Keratinocyte (primary cell): ENCODE results near the gene WTAP. TPM values are rescaled to one million over a fixed set of nuclear protein-coding genes. Genes with fewer than 3 reads are reported as not detected.

Source experiments
- DNase-seq: peaks from one replicate; pipeline ENCODE4 v3.0.0-alpha.2; 2011; ENCODE audit warnings: low read depth, missing footprints, low spot score
- FAIRE-seq: peaks from 2 replicates; lab custom pipeline; 2011; peaks lifted over from hg19 to GRCh38; lab: Jason Lieb, UNC
- H2AFZ ChIP-seq: 2 replicates; pipeline ENCODE4 v1.6.0; 2012; ENCODE audit warnings: low read length, control low read depth, inconsistent platforms; ENCODE audit not compliant: control insufficient read depth
- H3K27ac ChIP-seq: 2 replicates; pipeline ENCODE4 v1.5.1; 2011; ENCODE audit warnings: low read length; ENCODE audit not compliant: control insufficient read depth, insufficient read depth
- H3K27me3 ChIP-seq: 3 replicates; pipeline ENCODE4 v1.6.0; 2011; ENCODE audit warnings: low read length; ENCODE audit not compliant: control insufficient read depth, insufficient read depth; ENCODE audit errors: extremely low read depth
- H3K36me3 ChIP-seq, 2 experiments: 2 replicates in 1 of 2; 3 replicates in 1 of 2; pipeline ENCODE4 v1.5.1; 2011; ENCODE audit warnings: low read length in 2 of 2, mild to moderate bottlenecking in 1 of 2; ENCODE audit not compliant: control insufficient read depth in 2 of 2, insufficient read depth in 2 of 2; ENCODE audit errors: extremely low read depth in 1 of 2
- H3K4me1 ChIP-seq: 3 replicates; pipeline ENCODE4 v1.5.1; 2011; ENCODE audit warnings: low read length; ENCODE audit not compliant: control insufficient read depth, insufficient read depth; ENCODE audit errors: extremely low read depth
- H3K4me2 ChIP-seq: 3 replicates; pipeline ENCODE4 v1.6.0; 2011; ENCODE audit warnings: low read depth, low read length; ENCODE audit not compliant: control insufficient read depth, insufficient read depth; ENCODE audit errors: extremely low read depth
- H3K4me3 ChIP-seq, 3 experiments: fragments of 200-600 bp in 1 of 3; sonication (generic) in 1 of 3; 2 replicates in 2 of 3; 3 replicates in 1 of 3; pipeline ENCODE4 v1.5.1; 2011 to 2016; ENCODE audit warnings: low read length in 3 of 3, mild to moderate bottlenecking in 3 of 3, control low read depth in 2 of 3, inconsistent platforms in 1 of 3, low read depth in 1 of 3, mixed read lengths in 1 of 3, mixed run types in 1 of 3, moderate library complexity in 1 of 3; ENCODE audit not compliant: control insufficient read depth in 2 of 3, insufficient read depth in 2 of 3; ENCODE audit errors: extremely low read depth in 1 of 3
- H3K79me2 ChIP-seq: 2 replicates; pipeline ENCODE4 v1.6.0; 2012; ENCODE audit warnings: low read length; ENCODE audit not compliant: control insufficient read depth, insufficient read depth
- H3K9ac ChIP-seq: 3 replicates; pipeline ENCODE4 v1.6.0; 2011; ENCODE audit warnings: low read length; ENCODE audit not compliant: control insufficient read depth, insufficient read depth; ENCODE audit errors: extremely low read depth
- H3K9me1 ChIP-seq: 3 replicates; pipeline ENCODE4 v1.6.0; 2011; ENCODE audit warnings: low read length; ENCODE audit not compliant: control insufficient read depth, insufficient read depth; ENCODE audit errors: extremely low read depth
- H3K9me3 ChIP-seq: 2 replicates; pipeline ENCODE4 v1.5.1; 2012; ENCODE audit warnings: low read depth, low read length; ENCODE audit not compliant: control insufficient read depth
- H4K20me1 ChIP-seq: 3 replicates; pipeline ENCODE4 v1.6.0; 2011; ENCODE audit warnings: low read length; ENCODE audit not compliant: control insufficient read depth, insufficient read depth; ENCODE audit errors: extremely low read depth
- CTCF ChIP-seq, 3 experiments: IDR thresholded peaks in 1 of 3; conservative IDR thresholded peaks in 1 of 3; optimal IDR thresholded peaks in 1 of 3; 2 replicates in 2 of 3; 3 replicates in 1 of 3; pipeline versions ENCODE3 to v1.5.1; 2011; ENCODE audit warnings: low read length in 3 of 3, mild to moderate bottlenecking in 3 of 3, moderate library complexity in 2 of 3, control low read depth in 1 of 3, inconsistent platforms in 1 of 3; ENCODE audit not compliant: insufficient read depth in 2 of 3; ENCODE audit errors: extremely low read depth in 1 of 3
- EZH2 ChIP-seq: IDR thresholded peaks from one replicate; pipeline ENCODE4 v1.6.1; 2012; ENCODE audit warnings: inconsistent platforms, mild to moderate bottlenecking, low read length, moderate library complexity
- dilution Hi-C: fragments of 300-500 bp; cut with MboI; formaldehyde crosslinking; loops from one replicate; pipeline ENCODE4 v1.7.0; 2020; ENCODE audit warnings: low sequenced_read_pairs; ENCODE audit not compliant: extremely low pct_ligation_motif_present
- polyA plus RNA-seq, 5 experiments: library from polyadenylated mRNA; depleted of rRNA in 3 of 5; stranded (reverse) in 3 of 5; stranded (forward) in 1 of 5; unstranded in 1 of 5; fragments of >200 nt; gene quantifications; 1 replicate in 1 of 5; 2 replicates in 3 of 5; 3 replicates in 1 of 5; pipeline versions ENCODE4 v1.2.1 to v1.2.3, GENCODE V29; 2011 to 2012; ENCODE audit warnings: missing spikeins in 2 of 5, low read depth in 1 of 5, low replicate concordance in 1 of 5

The WTAP gene
- polyA plus RNA-seq, 1 donor (not counting 4 experiments of a cell fraction or from before 2014, with no cell fraction given), result 40.2 TPM

DNA sequence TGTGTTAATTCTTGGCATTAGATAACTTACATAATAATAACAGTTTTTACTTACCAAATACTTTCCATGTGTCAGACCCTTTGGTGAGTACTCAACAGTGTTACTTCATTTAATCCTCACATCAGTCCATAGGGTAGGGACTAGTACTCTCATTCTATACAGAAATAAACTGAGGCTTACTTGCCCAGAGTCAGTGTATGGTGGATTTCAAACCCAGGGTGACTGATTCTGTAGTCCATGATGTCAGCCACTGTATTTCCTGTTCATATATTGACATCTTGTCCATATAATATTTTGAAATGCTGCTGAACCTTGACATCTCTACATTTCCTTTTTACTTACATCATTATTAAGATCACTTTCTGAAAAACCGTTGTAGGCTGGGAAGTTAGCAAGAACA is 70.2 kb downstream of the WTAP start:
- dilution Hi-C loops, result no loop called here
- peaks cover 25% of the 10 kb centered on the region for H3K79me2 ChIP-seq
- TF ChIP-seq CTCF (optimal IDR thresholded peaks at IDR 0.05 in 1 of 3, IDR thresholded peaks at IDR 0.05 in 1 of 3, conservative IDR thresholded peaks at IDR 0.05 in 1 of 3; ENCODE audit: extremely low read depth in 1 of 3, insufficient read depth in 2 of 3, low read length in 3 of 3), result no peak
- no peak for TF ChIP-seq EZH2
- no peak overlapping the region for H3K27ac ChIP-seq
- no peaks in the 10 kb centered on the region for H3K9me3 ChIP-seq
- H3K9ac ChIP-seq, result no peak overlapping the region
- no peaks in the 10 kb centered on the region for H4K20me1 ChIP-seq
- H3K4me2 ChIP-seq, result no peak overlapping the region
- H3K4me3 ChIP-seq, result no peak overlapping the region
- DNase-seq, result no peak
- H3K4me1 ChIP-seq, result no peaks in the 10 kb centered on the region
- H3K36me3 ChIP-seq, result peaks cover 5 to 17% of the 10 kb centered on the region in 2 experiments
- no peaks in the 10 kb centered on the region for H3K27me3 ChIP-seq
- no peaks in the 10 kb centered on the region for H3K9me1 ChIP-seq
- H2AFZ ChIP-seq, result no peak overlapping the region
- FAIRE-seq, result no peak

DNA sequence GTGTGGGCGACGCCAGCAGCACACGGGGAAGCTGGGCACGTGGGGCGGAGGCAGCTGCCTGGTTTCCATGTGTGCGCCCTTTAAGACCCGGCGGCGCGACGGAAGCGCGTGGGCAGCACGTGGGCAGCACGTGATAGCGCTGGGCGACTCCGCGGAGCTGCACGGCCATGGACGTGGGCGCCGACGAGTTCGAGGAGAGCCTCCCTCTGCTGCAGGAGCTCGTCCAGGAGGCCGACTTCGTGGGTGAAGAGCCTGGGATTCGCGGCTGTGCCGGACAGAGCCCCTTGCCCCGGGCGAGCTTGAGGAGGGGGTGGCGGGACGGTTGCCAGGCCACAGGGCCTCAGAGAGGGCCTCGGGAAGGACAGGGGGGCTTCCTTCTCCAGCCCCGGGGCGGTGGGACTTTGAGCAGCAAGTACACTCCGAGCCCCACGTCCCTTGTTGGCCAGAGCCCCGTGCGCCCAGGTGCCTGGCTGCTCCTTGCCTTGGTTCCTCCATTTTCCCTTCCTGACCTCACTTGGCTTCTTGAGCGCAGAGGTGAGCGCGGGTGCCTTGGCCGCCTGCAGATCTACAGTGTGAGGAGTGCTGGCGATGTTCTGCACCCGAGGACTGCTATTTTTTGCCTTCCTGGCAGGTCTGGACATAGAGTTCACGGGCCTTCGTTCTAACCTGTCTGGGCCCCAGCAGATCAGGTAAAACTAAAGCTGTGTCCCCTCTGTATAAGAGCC is 73.0 kb downstream of the WTAP start, which contains the start of gene PNLDC1:
Gene PNLDC1 (plus strand): TSS at position 136 of the 725 bp plus-strand sequence. CDS start 32 bp downstream, at position 168.
- Histone ChIP-seq H4K20me1 (no peaks in the 10 kb centered on the region), H2AFZ (no peak within 1 kb of the TSS), H3K4me1 (no peaks in the 10 kb centered on the region), H3K4me3 (no peak within 1 kb of the TSS), H3K9ac (no peak within 1 kb of the TSS), H3K9me3 (no peaks in the 10 kb centered on the region), H3K36me3 (peaks cover 0 to 12% of the 10 kb centered on the region in 2 experiments), H3K79me2 (peaks cover 6% of the 10 kb centered on the region), H3K27ac (no peak within 1 kb of the TSS), H3K27me3 (no peaks in the 10 kb centered on the region), H3K4me2 (no peak within 1 kb of the TSS), H3K9me1 (no peaks in the 10 kb centered on the region)
- dilution Hi-C loops, result no loop called here
- DNase-seq (no peak), FAIRE-seq (no peak)
- no peak for TF ChIP-seq EZH2
- TF ChIP-seq CTCF (optimal IDR thresholded peaks at IDR 0.05 in 1 of 3, IDR thresholded peaks at IDR 0.05 in 1 of 3, conservative IDR thresholded peaks at IDR 0.05 in 1 of 3; ENCODE audit: extremely low read depth in 1 of 3, insufficient read depth in 2 of 3, low read length in 3 of 3), result no peak
